IMR-90 (cell line): Measurements from ENCODE around the gene SLC40A1. TPM values are rescaled to one million over a fixed set of nuclear protein-coding genes. Genes with fewer than 3 reads are reported as not detected.

Experiments
- ATAC-seq: fragments of 200-7000 bp; cut with Tn5 transposase; 2 replicates; pipeline ENCODE4 v1.9.1; 2020; ENCODE audit warnings: low read depth, mild to moderate bottlenecking, moderate library complexity
- BruUV-seq: library from RNA; stranded (reverse); fragments of 400-500 nt; replicated peaks from 2 replicates; lab custom pipeline; 2021; lab: Mats Ljungman, UMichigan
- CTCF ChIA-PET: fragments of 300-600 bp; formaldehyde crosslinking; extraction: SDS; loops from one replicate; lab custom pipeline; 2021; ENCODE audit warnings: antibody characterized with exemption; lab: Yijun Ruan, JAX
- POLR2A ChIA-PET: fragments of 300-600 bp; sonication (Branson Sonifier 250); formaldehyde crosslinking; loops from one replicate; lab custom pipeline; 2022; ENCODE audit warnings: antibody characterized with exemption; ENCODE audit not compliant: unreplicated experiment; lab: Charles Lee
- DNase-seq: peaks from one replicate; pipeline ENCODE4 v3.0.0; 2013
- H2AFZ ChIP-seq: replicated peaks from 2 replicates; pipeline ENCODE3; 2013; ENCODE audit warnings: low read length, mild to moderate bottlenecking; ENCODE audit not compliant: poor library complexity
- H2AK5ac ChIP-seq: 2 replicates; pipeline ENCODE4 v1.6.1; 2013; ENCODE audit warnings: low read depth, low read length, inconsistent platforms
- H2AK9ac ChIP-seq: replicated peaks from 2 replicates; pipeline ENCODE3; 2013; ENCODE audit warnings: mild to moderate bottlenecking, low read depth, low read length, moderate library complexity; ENCODE audit not compliant: poor library complexity
- H2BK120ac ChIP-seq: 2 replicates; pipeline ENCODE4 v1.6.1; 2013; ENCODE audit warnings: low read depth, low read length, inconsistent platforms
- H2BK15ac ChIP-seq: 3 replicates; pipeline ENCODE4 v1.6.1; 2013; ENCODE audit warnings: low read depth, low read length, inconsistent platforms
- H2BK20ac ChIP-seq: 2 replicates; pipeline ENCODE4 v1.6.1; 2013; ENCODE audit warnings: low read depth, mild to moderate bottlenecking, inconsistent platforms, low read length, moderate library complexity
- H2BK5ac ChIP-seq: 2 replicates; pipeline ENCODE4 v1.6.1; 2013; ENCODE audit warnings: mild to moderate bottlenecking, low read depth, low read length, inconsistent platforms; ENCODE audit not compliant: poor library complexity, severe bottlenecking
- H3K14ac ChIP-seq: replicated peaks from 2 replicates; pipeline ENCODE4 v1.6.1; 2013; ENCODE audit warnings: low read depth, low read length, inconsistent platforms
- H3K18ac ChIP-seq: 2 replicates; pipeline ENCODE4 v1.6.1; 2013; ENCODE audit warnings: low read depth, low read length, control low read depth
- H3K23ac ChIP-seq: 2 replicates; pipeline ENCODE4 v1.6.1; 2013; ENCODE audit warnings: low read depth, low read length, inconsistent platforms
- H3K27ac ChIP-seq: 2 replicates; pipeline ENCODE4 v1.5.1; 2013; ENCODE audit warnings: mild to moderate bottlenecking, control low read depth, low read length; ENCODE audit not compliant: insufficient read depth
- H3K27me3 ChIP-seq: 2 replicates; pipeline ENCODE4 v1.6.1; 2013; ENCODE audit warnings: low read length; ENCODE audit not compliant: control insufficient read depth, insufficient read depth
- H3K36me3 ChIP-seq: 2 replicates; pipeline ENCODE4 v1.6.1; 2013; ENCODE audit warnings: low read length, mixed read lengths; ENCODE audit not compliant: control insufficient read depth, insufficient read depth
- H3K4ac ChIP-seq: 2 replicates; pipeline ENCODE4 v1.6.1; 2013; ENCODE audit warnings: low read depth, low read length, inconsistent platforms
- H3K4me1 ChIP-seq: 2 replicates; pipeline ENCODE4 v1.6.1; 2013; ENCODE audit warnings: low read length, mixed read lengths; ENCODE audit not compliant: control insufficient read depth, insufficient read depth
- H3K4me2 ChIP-seq: 2 replicates; pipeline ENCODE4 v1.6.1; 2013; ENCODE audit warnings: low read depth, mild to moderate bottlenecking, control low read depth, low read length, moderate library complexity
- H3K4me3 ChIP-seq: 2 replicates; pipeline ENCODE4 v1.5.1; 2013; ENCODE audit warnings: low read depth, mild to moderate bottlenecking, control low read depth, low read length, moderate library complexity; ENCODE audit not compliant: insufficient read depth
- H3K56ac ChIP-seq: 2 replicates; pipeline ENCODE4 v1.6.1; 2013; ENCODE audit warnings: low read length, inconsistent platforms; ENCODE audit not compliant: insufficient read depth; ENCODE audit errors: extremely low read depth
- H3K79me1 ChIP-seq, 2 experiments: 2 replicates each; pipeline ENCODE4 v1.6.1; 2013; ENCODE audit warnings: low read length in 2 of 2, inconsistent platforms in 1 of 2, low read depth in 1 of 2
- H3K9ac ChIP-seq: 2 replicates; pipeline ENCODE4 v1.6.1; 2013; ENCODE audit warnings: low read depth, low read length, control low read depth
- H3K9me1 ChIP-seq: 2 replicates; pipeline ENCODE4 v1.6.1; 2013; ENCODE audit warnings: low read length, inconsistent platforms; ENCODE audit not compliant: insufficient read depth
- H3K9me3 ChIP-seq: 2 replicates; pipeline ENCODE4 v1.6.1; 2013; ENCODE audit warnings: low read length; ENCODE audit not compliant: control insufficient read depth, insufficient read depth
- H4K20me1 ChIP-seq: 2 replicates; pipeline ENCODE4 v1.6.1; 2013; ENCODE audit warnings: low read length, inconsistent platforms; ENCODE audit not compliant: insufficient read depth
- H4K5ac ChIP-seq: 2 replicates; pipeline ENCODE4 v1.6.1; 2013; ENCODE audit warnings: mild to moderate bottlenecking, low read depth, low read length, control low read depth
- H4K8ac ChIP-seq, 2 experiments: 2 replicates each; pipeline ENCODE4 v1.6.1; 2013; ENCODE audit warnings: low read depth in 2 of 2, low read length in 2 of 2, control low read depth in 1 of 2, inconsistent platforms in 1 of 2
- H4K91ac ChIP-seq: 2 replicates; pipeline ENCODE4 v1.6.1; 2013; ENCODE audit warnings: low read depth, low read length, inconsistent platforms; ENCODE audit not compliant: insufficient read depth
- CTCF ChIP-seq: conservative IDR thresholded peaks from 2 replicates; pipeline ENCODE4 v1.5.1; 2012; ENCODE audit warnings: mild to moderate bottlenecking, low read depth, low read length, improper control_type of control experiment
- ELK1 ChIP-seq: fragments of 150-350 bp; IDR thresholded peaks from 2 replicates; pipeline ENCODE4 v1.6.1; 2016; ENCODE audit warnings: low read depth, mild to moderate bottlenecking, low read length, moderate library complexity, borderline replicate concordance
- FOS ChIP-seq: fragments of 150-350 bp; IDR thresholded peaks from 2 replicates; pipeline ENCODE4 v1.6.1; 2016; ENCODE audit warnings: low read depth, low read length
- MAFK ChIP-seq: IDR thresholded peaks from 2 replicates; pipeline ENCODE4 v1.6.1; 2012; ENCODE audit warnings: low read depth, low read length, improper control_type of control experiment
- MAZ ChIP-seq: IDR thresholded peaks from 2 replicates; pipeline ENCODE4 v1.6.1; 2012; ENCODE audit warnings: low read depth, mild to moderate bottlenecking, low read length, improper control_type of control experiment, moderate library complexity, borderline replicate concordance
- MXI1 ChIP-seq: IDR thresholded peaks from 2 replicates; pipeline ENCODE4 v1.6.1; 2012; ENCODE audit warnings: low read depth, mild to moderate bottlenecking, low read length, moderate library complexity, borderline replicate concordance
- NFE2L2 ChIP-seq: fragments of 150-350 bp; IDR thresholded peaks from 2 replicates; pipeline ENCODE4 v1.6.1; 2016; ENCODE audit warnings: low read depth, mild to moderate bottlenecking, low read length
- RCOR1 ChIP-seq: IDR thresholded peaks from 2 replicates; pipeline ENCODE4 v1.6.1; 2012; ENCODE audit warnings: mild to moderate bottlenecking, low read length, improper control_type of control experiment; ENCODE audit not compliant: insufficient replicate concordance
- RFX5 ChIP-seq: IDR thresholded peaks from 2 replicates; pipeline ENCODE4 v1.8.0; 2012; ENCODE audit warnings: low read depth, mild to moderate bottlenecking, low read length, moderate library complexity
- WGBS, 2 experiments: methylation state at CpG; one replicate each; pipeline versions ENCODE4 v1.1.5 to v1.1.7; 2013; ENCODE audit warnings: missing lambda C conversion rate in 2 of 2; ENCODE audit not compliant: insufficient read length in 1 of 2; ENCODE audit errors: extremely low coverage in 2 of 2; 5-methylcytosine and 5-hydroxymethylcytosine counted together
- dilution Hi-C: fragments of 300-500 bp; cut with HindIII; formaldehyde crosslinking; loops from one replicate; pipeline ENCODE4 v1.14.3; 2018; ENCODE audit warnings: low sequenced_read_pairs; ENCODE audit not compliant: unreplicated experiment
- in situ Hi-C: fragments of 300-500 bp; cut with MboI; formaldehyde crosslinking; loops from 3 replicates; pipeline ENCODE4 v1.14.3; 2019; ENCODE audit warnings: low sequenced_read_pairs, inconsistent platforms, mixed read lengths
- intact Hi-C: fragments of 100-400 bp; cut with micrococcal nuclease; formaldehyde crosslinking; loops from 2 replicates; pipeline ENCODE4 v1.10.0; 2022
- polyA plus RNA-seq, 3 experiments: library from polyadenylated mRNA; depleted of rRNA; stranded (reverse); fragments of >200 nt; gene quantifications; 2 replicates each; pipeline ENCODE4 v1.2.3, GENCODE V29; 2012; ENCODE audit warnings: low replicate concordance in 1 of 3
- total RNA-seq: library from RNA; depleted of rRNA; stranded (reverse); fragments of >200 nt; gene quantifications from 2 replicates; pipeline ENCODE4 v1.2.3, GENCODE V29; 2012

Gene SLC40A1
- total and polyA plus RNA-seq, 2 of the 4 experiments (the other 2 are of a cell fraction): 1.5 to 5.0 TPM

GRCh38 chr2:189557373-189557772, 23.2 kb downstream of the SLC40A1 start (continued):
- no peak for TF ChIP-seq ELK1
- TF ChIP-seq FOS: no peak

- Histone ChIP-seq H4K91ac (no peak overlapping the region), H3K9me1 (no peaks in the 10 kb centered on the region; the same call in 1 of the 2 replicates), H3K79me1 (no peaks in the 10 kb centered on the region), H3K36me3 (no peaks in the 10 kb centered on the region), H3K27ac (no peak overlapping the region), H2BK120ac (no peak overlapping the region), H2AK5ac (no peak overlapping the region), H3K4me3 (no peak overlapping the region), H2BK20ac (no peak overlapping the region), H2BK5ac (no peak overlapping the region), H4K8ac (no peak overlapping the region), H3K23ac (no peak overlapping the region), H2BK15ac (no peak overlapping the region), H4K20me1 (no peaks in the 10 kb centered on the region), H3K56ac (no peak overlapping the region), H3K4me2 (no peak overlapping the region), H3K27me3 (no peaks in the 10 kb centered on the region), H3K18ac (no peak overlapping the region), H2AK9ac (no peak overlapping the region), H3K4me1 (peaks cover 4% of the 10 kb centered on the region; the same call in 1 of the 2 replicates), H3K4ac (no peak overlapping the region), H3K14ac (no peak overlapping the region), H3K9me3 (no peaks in the 10 kb centered on the region), H2AFZ (no peak overlapping the region), H4K5ac (no peak overlapping the region), H3K9ac (no peak overlapping the region)
- intact Hi-C loops (loop anchor here (5.0 kb wide), 1 partner anchor 89 kb away; no protein-coding TSS in a partner anchor), in situ Hi-C loops (no loop called here), dilution Hi-C loops (no loop called here)
- no peak for TF ChIP-seq MXI1
- no peak for TF ChIP-seq RCOR1
- TF ChIP-seq NFE2L2: no peak
- TF ChIP-seq MAZ: no peak
- TF ChIP-seq CTCF: no peak
- no peak for TF ChIP-seq RFX5
- no peak for TF ChIP-seq MAFK
- TF ChIP-seq FOS: no peak
- no CpG with 5 or more reads among the region's 7 CpGs for WGBS, 2 experiments
- POLR2A ChIA-PET: no interaction called here
- ATAC-seq (no peak), DNase-seq (no peak)
- CTCF ChIA-PET: no interaction called here
- BruUV-seq: no TSS peak
Measured at GRCh38 chr2:189556526-189556925, 24.1 kb downstream of the SLC40A1 start.
